NCI-H226 (cell line): Measurements from ENCODE around the gene TRIM49C.
"Not testable (repeated sequence)": the region's sequence is repeated elsewhere in the genome, so short reads cannot be mapped to it uniquely, and the experiment has no call there.

ENCODE experiments used
- DNase-seq: peaks from one replicate; pipeline ENCODE4 v3.0.0-alpha.2; 2015

Gene TRIM49C, protein sequence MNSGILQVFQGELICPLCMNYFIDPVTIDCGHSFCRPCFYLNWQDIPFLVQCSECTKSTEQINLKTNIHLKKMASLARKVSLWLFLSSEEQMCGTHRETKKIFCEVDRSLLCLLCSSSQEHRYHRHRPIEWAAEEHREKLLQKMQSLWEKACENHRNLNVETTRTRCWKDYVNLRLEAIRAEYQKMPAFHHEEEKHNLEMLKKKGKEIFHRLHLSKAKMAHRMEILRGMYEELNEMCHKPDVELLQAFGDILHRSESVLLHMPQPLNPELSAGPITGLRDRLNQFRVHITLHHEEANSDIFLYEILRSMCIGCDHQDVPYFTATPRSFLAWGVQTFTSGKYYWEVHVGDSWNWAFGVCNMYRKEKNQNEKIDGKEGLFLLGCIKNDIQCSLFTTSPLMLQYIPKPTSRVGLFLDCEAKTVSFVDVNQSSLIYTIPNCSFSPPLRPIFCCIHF

DNA sequence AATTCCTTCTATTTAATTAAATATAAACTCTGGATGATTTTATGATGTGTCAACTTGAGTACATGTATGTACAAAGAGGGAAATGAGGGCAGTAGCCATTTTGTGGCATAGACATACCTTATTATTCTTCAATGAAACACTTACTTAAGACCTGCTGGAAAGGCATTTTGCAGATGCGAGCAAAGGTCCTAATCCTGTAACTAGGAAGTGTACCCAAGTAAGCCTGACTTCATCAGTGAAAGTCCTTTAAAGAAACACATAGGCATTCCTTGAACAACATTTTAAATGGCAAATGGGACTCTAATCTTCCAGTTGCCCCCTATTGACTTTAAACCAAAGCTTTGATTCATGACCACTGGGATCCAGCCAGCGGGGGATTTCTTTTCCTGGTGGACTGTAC lies at the start of gene TRIM49C:
Gene TRIM49C, plus strand, starts transcription at position 301 of the 400 bp plus-strand sequence. CDS start 4,106 bp downstream, outside the sequence.
- DNase-seq: not testable (repeated sequence)

DNA sequence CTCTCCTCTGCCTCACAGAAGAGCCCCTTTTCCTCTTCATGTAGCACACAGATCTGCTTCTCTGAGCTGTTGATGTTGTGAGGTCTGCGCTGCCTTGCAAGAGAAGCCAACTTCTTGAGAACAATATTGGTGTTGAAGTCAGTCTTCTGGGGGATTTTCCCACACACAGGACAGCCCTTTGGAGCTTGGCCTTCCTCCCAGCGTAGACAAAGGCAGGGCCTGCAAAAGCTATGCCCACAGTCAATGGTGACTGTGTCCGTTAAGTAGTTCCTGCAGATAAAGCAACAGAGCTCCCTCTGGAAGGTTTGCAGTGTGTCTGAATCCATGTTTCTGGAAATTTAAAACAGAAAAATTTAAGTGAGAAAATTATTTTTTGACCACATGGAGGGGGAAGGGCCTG lies 6.7 kb upstream of the TRIM49C start:
- not testable (repeated sequence) for DNase-seq

DNA sequence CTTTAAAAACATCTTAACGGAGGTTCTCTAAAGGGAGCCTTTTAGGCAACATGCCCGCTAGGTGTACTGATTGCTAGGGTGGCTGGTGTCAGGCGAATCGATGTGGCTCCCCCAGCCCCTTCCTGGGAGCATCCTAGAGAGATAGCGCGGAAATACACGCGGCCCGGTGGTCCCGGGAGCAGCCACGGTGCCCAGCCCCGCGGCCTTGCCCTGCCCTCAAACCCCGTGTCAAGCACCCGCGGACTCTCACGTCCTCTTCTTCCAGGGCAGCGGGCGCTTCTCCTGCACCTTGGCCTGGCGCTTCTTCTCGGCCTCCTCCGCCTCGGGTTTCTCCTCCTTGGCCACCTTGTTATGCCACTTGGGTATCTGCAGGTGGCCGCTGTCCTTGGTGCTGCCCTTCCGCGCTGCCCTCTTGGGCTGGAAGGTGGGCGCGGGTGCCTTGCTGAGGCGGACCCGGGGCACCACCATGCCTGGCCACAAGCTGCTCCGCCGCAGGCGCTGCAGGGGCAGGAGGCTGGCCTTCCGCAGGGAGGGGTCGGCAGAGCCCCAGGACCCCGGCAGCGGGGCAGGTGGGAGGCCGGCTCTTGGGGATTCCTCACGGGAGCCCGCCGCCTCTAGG lies 20.8 kb downstream of the TRIM49C start:
- not testable (repeated sequence) for DNase-seq

DNA sequence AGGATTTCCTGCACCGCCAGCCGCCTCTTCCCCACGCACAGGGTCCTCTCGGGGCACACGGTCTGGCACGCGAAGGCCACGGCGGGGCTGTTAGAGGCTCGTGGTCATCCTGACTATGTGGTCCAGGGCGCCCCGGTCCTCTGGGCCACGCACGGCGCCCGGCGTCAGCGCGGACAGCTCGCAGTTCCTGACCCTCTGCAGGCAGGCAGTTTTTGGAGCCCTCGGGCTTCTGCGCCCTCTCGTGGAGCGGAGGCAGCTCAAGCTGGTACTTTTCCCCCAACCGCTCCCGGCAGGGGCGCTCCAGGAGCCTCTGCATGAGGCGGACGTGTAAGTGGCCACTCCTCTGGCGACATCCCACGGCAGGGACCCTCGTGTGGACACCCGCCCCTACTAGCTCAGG lies 21.4 kb downstream of the TRIM49C start:
- not testable (repeated sequence) for DNase-seq

DNA sequence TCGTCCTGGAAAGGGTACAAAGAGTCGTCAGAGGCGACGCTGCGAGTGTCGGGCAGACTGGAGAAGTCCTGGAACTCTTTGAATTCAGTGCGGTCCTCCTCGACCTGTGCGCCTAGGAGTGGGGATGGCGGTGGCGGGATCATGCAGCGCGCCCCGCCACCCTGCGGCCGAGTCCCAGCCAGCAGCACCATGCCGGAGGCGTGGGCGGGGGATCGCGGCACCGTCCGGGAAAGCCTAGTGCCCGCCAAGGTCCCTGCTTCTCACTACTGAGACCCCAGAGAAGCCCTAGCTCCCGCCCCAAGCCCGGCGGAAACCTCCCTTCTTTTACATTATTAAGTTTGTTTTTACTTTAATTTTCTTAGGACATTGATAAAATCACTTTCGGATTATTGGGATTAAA lies 22.6 kb downstream of the TRIM49C start:
- DNase-seq: not testable (repeated sequence)

DNA sequence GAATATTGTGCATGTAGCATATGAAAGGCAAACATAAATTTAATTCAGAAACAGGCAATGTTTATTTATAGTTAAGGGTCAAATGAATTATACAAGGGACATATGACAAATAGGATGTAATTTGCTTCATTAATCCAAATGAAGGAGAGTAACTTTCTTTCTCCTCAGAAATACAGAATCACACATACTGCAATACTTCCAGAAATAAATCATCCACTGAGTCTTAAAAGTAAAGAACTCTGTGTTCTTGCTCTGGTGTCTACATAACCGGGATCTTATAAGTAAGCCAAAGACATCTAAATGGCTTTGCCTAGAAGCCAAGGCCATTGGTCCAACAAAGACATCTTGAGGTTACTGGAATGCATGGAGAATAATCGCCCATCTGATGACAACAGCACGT lies 54.7 kb downstream of the TRIM49C start, which contains the start of gene UBTFL1:
Gene UBTFL1, plus strand, starts transcription at position 301 of the 400 bp plus-strand sequence. Its CDS starts 0 bp downstream, at position 301.
- DNase-seq: not testable (repeated sequence)

DNA sequence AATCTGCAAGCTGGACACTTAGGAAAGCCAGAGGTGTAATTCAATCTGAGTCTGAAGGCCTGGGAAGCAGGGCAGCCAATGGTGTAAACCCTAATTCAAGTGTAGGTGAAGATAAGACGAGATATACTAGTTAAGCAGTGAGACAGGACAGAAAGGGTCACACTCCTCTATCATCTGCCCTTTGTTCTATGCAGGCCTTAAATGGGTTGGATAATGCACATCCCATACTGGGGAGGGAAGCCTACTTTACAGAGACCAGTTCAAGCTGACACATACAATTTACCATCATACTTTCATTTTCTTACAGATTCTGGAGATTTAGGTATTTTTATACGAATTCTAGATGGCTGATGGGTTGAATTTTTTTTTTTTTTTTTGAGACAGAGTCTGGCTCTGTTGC lies 57.8 kb downstream of the TRIM49C start:
- DNase-seq: not testable (repeated sequence)
